ENCODE data around the gene DMP1. TPM values are rescaled to one million over a fixed set of nuclear protein-coding genes. Genes with fewer than 3 reads are reported as not detected.

The DMP1 gene
- total and polyA plus RNA-seq, 2 donors (not counting 3 experiments of a cell fraction or from before 2014, with no cell fraction given): not detected

- Histone ChIP-seq H3K4me3 (replicated peaks in 1 of 3; ENCODE audit: insufficient read depth in 1 of 3, low read depth in 1 of 3, low read length in 3 of 3) (no peak overlapping the region), H3K27ac (ENCODE audit: insufficient read depth, low read depth, low read length) (no peak overlapping the region), H3K27me3 (ENCODE audit: control insufficient read depth in 2 of 2, insufficient read depth in 2 of 2, low read length in 2 of 2) (peaks cover 2 to 9% of the 10 kb centered on the region in 2 experiments), H3K79me2 (ENCODE audit: control insufficient read depth, insufficient read depth, low read length) (no peaks in the 10 kb centered on the region), H3K36me3 (ENCODE audit: control insufficient read depth in 2 of 2, extremely low read depth in 1 of 2, insufficient read depth in 2 of 2, low read length in 2 of 2) (no peaks in the 10 kb centered on the region), H3K9ac (replicated peaks; ENCODE audit: extremely low read depth, insufficient read depth, low read length) (no peak overlapping the region), H3K9me1 (replicated peaks; ENCODE audit: control insufficient read depth, extremely low read depth, insufficient read depth, low read length) (no peaks in the 10 kb centered on the region), H3K4me1 (ENCODE audit: control insufficient read depth, extremely low read depth, insufficient read depth, low read length) (no peaks in the 10 kb centered on the region), H2AFZ (ENCODE audit: low read depth, low read length) (no peak overlapping the region), H4K20me1 (replicated peaks; ENCODE audit: control insufficient read depth, extremely low read depth, insufficient read depth, low read length) (no peaks in the 10 kb centered on the region), H3K4me2 (ENCODE audit: insufficient read depth, low read length) (no peak overlapping the region), H3K9me3 (replicated peaks; ENCODE audit: control insufficient read depth, insufficient read depth, low read length) (no peaks in the 10 kb centered on the region)
- DNase-seq (ENCODE audit: low read depth, low spot score): no peak
- FAIRE-seq: no peak
- BruUV-seq (replicated peaks): no TSS peak
- CTCF ChIA-PET: no interaction called here
- POLR2A ChIA-PET: interaction anchor here (0.7 kb wide), 1 partner anchor 29 kb away, joined by 3 read pairs; the partner anchor contains the start of gene DMP1
- dilution Hi-C loops (cut with MboI; ENCODE audit: extremely low pct_ligation_motif_present, low sequenced_read_pairs) (no loop called here), intact Hi-C loops (cut with micrococcal nuclease) (no loop called here)
- TF ChIP-seq JUN (IDR thresholded peaks at IDR 0.05; ENCODE audit: borderline replicate concordance, insufficient read depth, insufficient read length, low read depth) (no peak), POLR2A (IDR thresholded peaks at IDR 0.05; ENCODE audit: low read depth, low read length) (no peak), EZH2 (IDR thresholded peaks at IDR 0.05; ENCODE audit: borderline replicate concordance, low read depth, low read length, severe bottlenecking) (no peak), CTCF (IDR thresholded peaks at IDR 0.05; ENCODE audit: extremely low read depth in 1 of 2, insufficient read depth in 1 of 2, low read depth in 1 of 2, low read length in 2 of 2) (no peak), FOS (IDR thresholded peaks at IDR 0.05; ENCODE audit: borderline replicate concordance, insufficient read depth, low read length) (no peak), GATA2 (IDR thresholded peaks at IDR 0.05; ENCODE audit: insufficient read depth, insufficient read length, low read depth, low read length) (no peak), MYC (IDR thresholded peaks at IDR 0.05; ENCODE audit: low read depth, low read length) (no peak), MAX (IDR thresholded peaks at IDR 0.05; ENCODE audit: insufficient read depth, insufficient read length) (no peak), POLR2AphosphoS5 (IDR thresholded peaks at IDR 0.05; ENCODE audit: insufficient read depth, low read depth, low read length) (no peak)
Measured at GRCh38 chr4:87620491-87620890, 29.6 kb upstream of the DMP1 start.

Data from endothelial cell of umbilical vein (primary cell).